ENCODE data around the gene STRA6. TPM values are rescaled to one million over a fixed set of nuclear protein-coding genes. Genes with fewer than 3 reads are reported as not detected.

STRA6 gene
- polyA plus RNA-seq = not detected

GRCh38 chr15:74202452-74203401 lies at the start of gene STRA6:
Gene STRA6, minus strand, starts transcription at chr15:74202787. Its CDS starts 520 bp downstream, at chr15:74202267.
- Mint-ChIP-seq H3K9me3 (no peaks in the 10 kb centered on the region), H3K4me1 (no peaks in the 10 kb centered on the region), H3K27me3 (peaks cover 6% of the 10 kb centered on the region), H3K4me3 (no peak within 1 kb of the TSS), H3K27ac (no peak within 1 kb of the TSS), H3K36me3 (no peaks in the 10 kb centered on the region)

GRCh38 chr15:74252291-74252690 lies 49.7 kb upstream of the STRA6 start:
- no peak overlapping the region for H3K27ac Mint-ChIP-seq
- H3K9me3 Mint-ChIP-seq = no peaks in the 10 kb centered on the region
- H3K4me1 Mint-ChIP-seq = peaks cover 0 to 3% (median 0%) of the 10 kb centered on the region in 3 donors
- H3K4me3 Mint-ChIP-seq = no peak overlapping the region
- H3K36me3 Mint-ChIP-seq = no peaks in the 10 kb centered on the region
- H3K27me3 Mint-ChIP-seq = peaks cover 10% of the 10 kb centered on the region

- no peak overlapping the region for H3K4me3 Mint-ChIP-seq
- peaks cover 7% of the 10 kb centered on the region for H3K27me3 Mint-ChIP-seq
- no peaks in the 10 kb centered on the region for H3K36me3 Mint-ChIP-seq
- peaks cover 0 to 3% (median 0%) of the 10 kb centered on the region in 3 donors for H3K4me1 Mint-ChIP-seq
- no peaks in the 10 kb centered on the region for H3K9me3 Mint-ChIP-seq
- H3K27ac Mint-ChIP-seq = no peak overlapping the region
Measured at GRCh38 chr15:74251131-74251811, 48.7 kb upstream of the STRA6 start.

- H3K9me3 Mint-ChIP-seq = no peaks in the 10 kb centered on the region
Measured at GRCh38 chr15:74250266-74250665, 47.7 kb upstream of the STRA6 start.

GRCh38 chr15:74245342-74245931 lies 42.9 kb upstream of the STRA6 start:
- peaks cover 44% of the 10 kb centered on the region for H3K27me3 Mint-ChIP-seq

More at GRCh38 chr15:74250266-74250665, 47.7 kb upstream of the STRA6 start:
- Mint-ChIP-seq H3K36me3 (no peaks in the 10 kb centered on the region), H3K27me3 (peaks cover 12% of the 10 kb centered on the region), H3K4me1 (peaks cover 0 to 4% (median 1%) of the 10 kb centered on the region in 3 donors), H3K27ac (peak overlapping the region in 1 of 3 donors; percentile 60), H3K4me3 (no peak overlapping the region)

GRCh38 chr15:74244822-74245341 lies 42.3 kb upstream of the STRA6 start:
- no peak overlapping the region for H3K27ac Mint-ChIP-seq
- peaks cover 44% of the 10 kb centered on the region for H3K27me3 Mint-ChIP-seq
- H3K36me3 Mint-ChIP-seq = no peaks in the 10 kb centered on the region
- H3K9me3 Mint-ChIP-seq = no peaks in the 10 kb centered on the region
- no peak overlapping the region for H3K4me3 Mint-ChIP-seq
- H3K4me1 Mint-ChIP-seq = peaks cover 0 to 5% (median 4%) of the 10 kb centered on the region in 3 donors

More at GRCh38 chr15:74245342-74245931, 42.9 kb upstream of the STRA6 start:
- H3K4me3 Mint-ChIP-seq = peak overlapping the region in 1 of 4 donors; percentile 25
- no peaks in the 10 kb centered on the region for H3K36me3 Mint-ChIP-seq
- H3K27ac Mint-ChIP-seq = no peak overlapping the region
- H3K4me1 Mint-ChIP-seq = peaks cover 0 to 5% (median 4%) of the 10 kb centered on the region in 3 donors
- no peaks in the 10 kb centered on the region for H3K9me3 Mint-ChIP-seq

- Mint-ChIP-seq H3K4me3 (no peak overlapping the region), H3K9me3 (no peaks in the 10 kb centered on the region), H3K27ac (no peak overlapping the region), H3K27me3 (peaks cover 43% of the 10 kb centered on the region), H3K4me1 (peaks cover 0 to 5% (median 4%) of the 10 kb centered on the region in 3 donors), H3K36me3 (no peaks in the 10 kb centered on the region)
Measured at GRCh38 chr15:74243431-74243830, 40.8 kb upstream of the STRA6 start.

- no peaks in the 10 kb centered on the region for H3K9me3 Mint-ChIP-seq
- peaks cover 43% of the 10 kb centered on the region for H3K27me3 Mint-ChIP-seq
Measured at GRCh38 chr15:74242441-74243185, 40.0 kb upstream of the STRA6 start.

GRCh38 chr15:74240897-74241614 lies 38.5 kb upstream of the STRA6 start:
- Mint-ChIP-seq H3K27ac (no peak overlapping the region), H3K27me3 (peaks cover 37% of the 10 kb centered on the region), H3K9me3 (no peaks in the 10 kb centered on the region), H3K36me3 (no peaks in the 10 kb centered on the region), H3K4me1 (peaks cover 0 to 9% (median 4%) of the 10 kb centered on the region in 3 donors), H3K4me3 (no peak overlapping the region)

More at GRCh38 chr15:74242441-74243185, 40.0 kb upstream of the STRA6 start:
- Mint-ChIP-seq H3K4me1 (peaks cover 0 to 5% (median 4%) of the 10 kb centered on the region in 3 donors), H3K4me3 (no peak overlapping the region), H3K27ac (no peak overlapping the region), H3K36me3 (no peaks in the 10 kb centered on the region)

- no peak overlapping the region for H3K27ac Mint-ChIP-seq
Measured at GRCh38 chr15:74240002-74240568, 37.5 kb upstream of the STRA6 start.

GRCh38 chr15:74239051-74239705 lies 36.6 kb upstream of the STRA6 start:
- no peaks in the 10 kb centered on the region for H3K36me3 Mint-ChIP-seq
- H3K4me1 Mint-ChIP-seq = peaks cover 0 to 8% (median 5%) of the 10 kb centered on the region in 3 donors
- peak overlapping the region in 1 of 4 donors; percentile 54 for H3K4me3 Mint-ChIP-seq
- no peak overlapping the region for H3K27ac Mint-ChIP-seq
- peaks cover 24% of the 10 kb centered on the region for H3K27me3 Mint-ChIP-seq
- H3K9me3 Mint-ChIP-seq = no peaks in the 10 kb centered on the region

More at GRCh38 chr15:74240002-74240568, 37.5 kb upstream of the STRA6 start:
- peaks cover 0 to 11% (median 5%) of the 10 kb centered on the region in 3 donors for H3K4me1 Mint-ChIP-seq
- no peaks in the 10 kb centered on the region for H3K36me3 Mint-ChIP-seq
- H3K27me3 Mint-ChIP-seq = peaks cover 32% of the 10 kb centered on the region
- H3K9me3 Mint-ChIP-seq = no peaks in the 10 kb centered on the region
- no peak overlapping the region for H3K4me3 Mint-ChIP-seq

GRCh38 chr15:74235962-74236361 lies 33.4 kb upstream of the STRA6 start, which contains the start of gene CCDC33:
Gene CCDC33, plus strand, starts transcription at chr15:74236326. Its CDS starts 394 bp downstream, at chr15:74236720.
- Mint-ChIP-seq H3K4me3 (no peak within 1 kb of the TSS), H3K27me3 (peaks cover under 1% of the 10 kb centered on the region), H3K9me3 (no peaks in the 10 kb centered on the region), H3K36me3 (no peaks in the 10 kb centered on the region), H3K27ac (peak within 1 kb of the TSS in 1 of 3 donors; percentile 97), H3K4me1 (peaks cover 0 to 7% (median 5%) of the 10 kb centered on the region in 3 donors)

- no peak overlapping the region for H3K4me3 Mint-ChIP-seq
- no peak overlapping the region for H3K27ac Mint-ChIP-seq
- H3K27me3 Mint-ChIP-seq = peaks cover 4% of the 10 kb centered on the region
- no peaks in the 10 kb centered on the region for H3K9me3 Mint-ChIP-seq
- no peaks in the 10 kb centered on the region for H3K36me3 Mint-ChIP-seq
- H3K4me1 Mint-ChIP-seq = peaks cover 0 to 7% (median 5%) of the 10 kb centered on the region in 3 donors
Measured at GRCh38 chr15:74234598-74234875, 31.9 kb upstream of the STRA6 start.
